Measurements from ENCODE around the gene PCDH9.

DNA sequence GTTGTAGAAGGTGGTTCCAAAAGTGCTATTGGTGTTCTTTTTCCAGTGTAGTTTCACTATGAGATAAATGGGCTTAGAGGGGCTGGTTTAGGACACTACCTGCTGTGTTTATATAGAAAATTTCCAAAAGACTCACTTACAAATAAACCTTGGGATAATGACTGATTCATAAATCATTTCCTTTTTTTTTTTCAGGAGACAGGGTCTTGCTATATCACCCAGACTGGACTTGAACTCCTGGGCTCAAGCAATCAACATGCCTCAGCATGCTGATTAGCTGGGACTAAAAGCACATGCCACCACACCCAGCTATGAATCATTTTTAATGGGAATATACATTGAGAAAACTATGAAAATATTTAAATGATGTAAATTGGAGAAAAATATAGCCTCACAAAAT is 376.6 kb downstream of the PCDH9 start:
- TF ChIP-seq, protein P1, sequence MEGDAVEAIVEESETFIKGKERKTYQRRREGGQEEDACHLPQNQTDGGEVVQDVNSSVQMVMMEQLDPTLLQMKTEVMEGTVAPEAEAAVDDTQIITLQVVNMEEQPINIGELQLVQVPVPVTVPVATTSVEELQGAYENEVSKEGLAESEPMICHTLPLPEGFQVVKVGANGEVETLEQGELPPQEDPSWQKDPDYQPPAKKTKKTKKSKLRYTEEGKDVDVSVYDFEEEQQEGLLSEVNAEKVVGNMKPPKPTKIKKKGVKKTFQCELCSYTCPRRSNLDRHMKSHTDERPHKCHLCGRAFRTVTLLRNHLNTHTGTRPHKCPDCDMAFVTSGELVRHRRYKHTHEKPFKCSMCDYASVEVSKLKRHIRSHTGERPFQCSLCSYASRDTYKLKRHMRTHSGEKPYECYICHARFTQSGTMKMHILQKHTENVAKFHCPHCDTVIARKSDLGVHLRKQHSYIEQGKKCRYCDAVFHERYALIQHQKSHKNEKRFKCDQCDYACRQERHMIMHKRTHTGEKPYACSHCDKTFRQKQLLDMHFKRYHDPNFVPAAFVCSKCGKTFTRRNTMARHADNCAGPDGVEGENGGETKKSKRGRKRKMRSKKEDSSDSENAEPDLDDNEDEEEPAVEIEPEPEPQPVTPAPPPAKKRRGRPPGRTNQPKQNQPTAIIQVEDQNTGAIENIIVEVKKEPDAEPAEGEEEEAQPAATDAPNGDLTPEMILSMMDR (conservative IDR thresholded peaks at IDR 0.05; ENCODE audit: low read depth, low read length) = no peak
- TF ChIP-seq RFX5 (IDR thresholded peaks at IDR 0.05; ENCODE audit: low read depth, low read length) (no peak), POLR2A (IDR thresholded peaks at IDR 0.05; ENCODE audit: low read depth, low read length) (no peak), MAZ (IDR thresholded peaks at IDR 0.05; ENCODE audit: borderline replicate concordance, low read depth, low read length) (no peak), MAFK (IDR thresholded peaks at IDR 0.05; ENCODE audit: low read depth, low read length) (no peak)

Data from IMR-90 (cell line).